ENCODE results near the gene OSTC. TPM values are rescaled to one million over a fixed set of nuclear protein-coding genes. Genes with fewer than 3 reads are reported as not detected.

The OSTC gene
- total RNA-seq, 2 experiments from 2014 or later: 70.2 to 77.6 TPM

DNA sequence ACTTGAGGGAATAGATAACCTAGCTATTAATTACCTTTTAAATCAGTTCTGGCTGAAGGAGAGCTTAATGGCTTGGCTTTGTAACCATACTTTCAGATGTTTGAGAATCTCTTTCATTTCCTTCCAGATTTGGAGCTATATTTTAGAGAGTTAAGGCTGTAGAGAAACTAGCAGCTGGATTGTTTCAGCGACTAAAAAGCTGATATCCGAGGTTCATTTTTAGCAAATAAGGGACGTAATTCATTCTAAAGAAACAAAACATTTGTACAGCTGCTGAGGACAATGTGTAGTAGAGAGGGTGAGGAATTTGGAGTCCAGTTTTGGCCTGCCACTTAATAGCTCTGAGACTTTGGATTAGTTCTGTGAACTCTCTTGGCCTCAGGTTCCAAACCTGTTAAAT, 12.2 kb downstream of the OSTC start:
- CTCF ChIA-PET: interaction anchor here (3.0 kb wide), 1 partner anchor 11 kb away, joined by 11 read pairs; the partner anchor contains the start of gene OSTC
- POLR2A ChIA-PET: no interaction called here
- peaks cover 56% of the 10 kb centered on the region for H3K36me3 Mint-ChIP-seq (ENCODE audit: low read depth)

GRCh38 chr4:108674356-108674977, 24.1 kb downstream of the OSTC start:
- ChIA-PET CTCF (no interaction called here), POLR2A (no interaction called here)
- Mint-ChIP-seq H3K27ac (no peak overlapping the region), H3K4me1 (no peaks in the 10 kb centered on the region), H3K27me3 (no peaks in the 10 kb centered on the region), H3K4me3 (no peak overlapping the region), H3K9me3 (no peaks in the 10 kb centered on the region), H3K36me3 (ENCODE audit: low read depth) (peaks cover 13% of the 10 kb centered on the region)
- DNase-seq: no peak

More for the DNA sequence above, 12.2 kb downstream of the OSTC start:
- H3K27me3 Mint-ChIP-seq: no peaks in the 10 kb centered on the region
- H3K4me3 Mint-ChIP-seq: no peak overlapping the region
- no peaks in the 10 kb centered on the region for H3K9me3 Mint-ChIP-seq
- H3K4me1 Mint-ChIP-seq: no peaks in the 10 kb centered on the region
- H3K27ac Mint-ChIP-seq: no peak overlapping the region
- DNase-seq: no peak

- Mint-ChIP-seq H3K4me1 (no peaks in the 10 kb centered on the region), H3K36me3 (ENCODE audit: low read depth) (peaks cover 3% of the 10 kb centered on the region), H3K4me3 (no peak overlapping the region), H3K27ac (no peak overlapping the region), H3K9me3 (no peaks in the 10 kb centered on the region), H3K27me3 (no peaks in the 10 kb centered on the region)
- CTCF ChIA-PET: no interaction called here
- POLR2A ChIA-PET: no interaction called here
- no peak for DNase-seq
These were observed 31.0 kb downstream of the OSTC start for GRCh38 chr4:108681321-108681809.

DNA sequence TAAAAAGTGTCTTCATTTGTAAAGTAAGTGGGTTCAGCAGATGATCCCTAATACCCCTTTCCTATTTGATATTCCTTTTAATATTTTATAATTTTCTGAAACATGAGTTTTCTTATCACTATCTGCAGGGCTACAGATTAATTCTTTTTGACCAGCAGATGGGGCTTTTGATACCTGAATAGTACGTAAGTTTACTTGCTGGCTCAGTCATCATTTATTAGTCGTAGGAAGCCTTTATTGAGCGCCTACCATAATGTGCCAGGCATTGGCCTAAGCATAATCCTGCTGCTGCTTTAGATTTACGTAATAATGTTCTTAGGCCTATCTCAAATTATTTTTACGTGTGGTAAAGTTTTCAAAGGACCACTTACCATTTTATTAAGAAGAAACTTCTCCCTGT, 33.1 kb downstream of the OSTC start:
- H3K27me3 Mint-ChIP-seq: peaks cover 2% of the 10 kb centered on the region
- no peaks in the 10 kb centered on the region for H3K9me3 Mint-ChIP-seq
- H3K4me3 Mint-ChIP-seq: no peak overlapping the region
- H3K4me1 Mint-ChIP-seq: no peaks in the 10 kb centered on the region
- no peak for DNase-seq
- ChIA-PET CTCF (no interaction called here), POLR2A (no interaction called here)
- no peaks in the 10 kb centered on the region for H3K36me3 Mint-ChIP-seq (ENCODE audit: low read depth)
- H3K27ac Mint-ChIP-seq: no peak overlapping the region

DNA sequence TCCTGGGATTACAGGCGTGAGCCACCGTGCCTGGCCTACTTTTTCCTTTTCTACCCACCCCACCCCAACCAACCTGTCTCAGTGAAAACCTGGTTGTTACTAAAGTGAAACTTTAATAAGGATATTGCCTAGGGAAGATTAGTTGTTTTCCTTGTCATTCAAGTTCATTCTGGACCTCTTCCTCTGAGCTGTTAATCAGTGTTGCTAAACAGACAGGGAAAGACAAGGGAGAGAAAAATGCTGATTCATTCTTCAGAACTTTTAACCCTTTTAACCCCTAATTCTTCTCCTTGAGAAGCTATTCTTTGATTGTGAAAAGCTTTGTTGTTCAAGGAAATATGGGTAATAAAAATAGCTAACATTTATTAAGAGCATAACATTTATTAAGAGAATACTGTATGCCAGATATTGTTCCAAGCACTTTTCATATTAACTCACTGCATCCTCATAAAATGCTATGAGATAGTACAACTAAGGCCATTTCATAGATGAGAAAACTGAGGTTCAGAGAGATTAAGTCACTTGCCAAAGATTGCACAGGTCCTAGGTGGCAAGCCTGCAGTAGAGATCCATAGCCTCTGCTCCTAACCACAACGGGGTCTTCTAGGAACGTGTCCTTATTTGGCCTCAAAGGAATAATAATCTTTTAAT, 34.8 kb downstream of the OSTC start:
- H3K9me3 Mint-ChIP-seq: no peaks in the 10 kb centered on the region
- H3K27me3 Mint-ChIP-seq: peaks cover 2% of the 10 kb centered on the region
- no peak overlapping the region for H3K4me3 Mint-ChIP-seq
- no peaks in the 10 kb centered on the region for H3K4me1 Mint-ChIP-seq
- DNase-seq: no peak
- H3K27ac Mint-ChIP-seq: no peak overlapping the region
- ChIA-PET CTCF (no interaction called here), POLR2A (no interaction called here)
- H3K36me3 Mint-ChIP-seq (ENCODE audit: low read depth): no peaks in the 10 kb centered on the region

GRCh38 chr4:108690738-108691137, 40.3 kb downstream of the OSTC start:
- Mint-ChIP-seq H3K36me3 (ENCODE audit: low read depth) (no peaks in the 10 kb centered on the region), H3K27me3 (peaks cover 2% of the 10 kb centered on the region), H3K27ac (no peak overlapping the region), H3K4me1 (no peaks in the 10 kb centered on the region), H3K9me3 (no peaks in the 10 kb centered on the region), H3K4me3 (no peak overlapping the region)
- ChIA-PET POLR2A (no interaction called here), CTCF (no interaction called here)
- DNase-seq: no peak

- CTCF ChIA-PET: interaction anchor here (1.2 kb wide), 1 partner anchor 13 kb away, joined by 3 read pairs; no protein-coding TSS in a partner anchor
- no peak overlapping the region for H3K27ac Mint-ChIP-seq
- H3K9me3 Mint-ChIP-seq: no peaks in the 10 kb centered on the region
These were observed 42.8 kb downstream of the OSTC start for GRCh38 chr4:108693211-108693610.

DNA sequence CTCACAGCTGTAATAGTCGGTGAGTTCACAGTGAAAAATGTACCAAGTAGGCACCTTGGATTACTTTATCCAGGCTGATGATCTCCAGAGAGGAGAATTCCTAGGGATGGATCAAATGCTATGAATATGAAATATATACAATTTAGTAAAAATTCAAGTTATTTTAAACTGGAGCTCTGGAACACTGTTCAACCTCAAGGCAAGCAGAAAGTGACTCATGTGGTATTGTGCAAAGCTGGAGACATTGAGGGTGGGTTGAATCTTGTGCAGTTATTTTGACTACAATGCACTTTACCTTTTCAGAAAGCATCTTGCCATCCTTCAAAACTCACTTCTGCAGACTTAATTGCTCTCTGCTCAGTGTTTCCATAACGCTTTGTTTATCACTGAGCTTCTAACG, 43.4 kb downstream of the OSTC start:
- ChIA-PET POLR2A (no interaction called here), CTCF (interaction anchor here (0.8 to 1.2 kb wide), 2 partner anchors 13 to 502 kb away, joined by 3 read pairs; no protein-coding TSS in a partner anchor)
- no peak overlapping the region for H3K4me3 Mint-ChIP-seq

More at GRCh38 chr4:108693211-108693610, 42.8 kb downstream of the OSTC start:
- POLR2A ChIA-PET: no interaction called here
- no peaks in the 10 kb centered on the region for H3K27me3 Mint-ChIP-seq
- no peak for DNase-seq
- H3K4me3 Mint-ChIP-seq: no peak overlapping the region
- no peaks in the 10 kb centered on the region for H3K4me1 Mint-ChIP-seq
- no peaks in the 10 kb centered on the region for H3K36me3 Mint-ChIP-seq (ENCODE audit: low read depth)

GRCh38 chr4:108694423-108694822, 44.0 kb downstream of the OSTC start:
- Mint-ChIP-seq H3K4me1 (no peaks in the 10 kb centered on the region), H3K36me3 (ENCODE audit: low read depth) (no peaks in the 10 kb centered on the region), H3K27ac (no peak overlapping the region), H3K9me3 (no peaks in the 10 kb centered on the region), H3K4me3 (no peak overlapping the region), H3K27me3 (no peaks in the 10 kb centered on the region)
- ChIA-PET CTCF (interaction anchor here (0.8 to 1.2 kb wide), 2 partner anchors 12 to 502 kb away, joined by 3 read pairs; no protein-coding TSS in a partner anchor), POLR2A (no interaction called here)
- no peak for DNase-seq

More for the DNA sequence above, 43.4 kb downstream of the OSTC start:
- H3K36me3 Mint-ChIP-seq (ENCODE audit: low read depth): no peaks in the 10 kb centered on the region
- no peaks in the 10 kb centered on the region for H3K9me3 Mint-ChIP-seq
- H3K4me1 Mint-ChIP-seq: no peaks in the 10 kb centered on the region
- no peak for DNase-seq
- no peak overlapping the region for H3K27ac Mint-ChIP-seq
- H3K27me3 Mint-ChIP-seq: no peaks in the 10 kb centered on the region

DNA sequence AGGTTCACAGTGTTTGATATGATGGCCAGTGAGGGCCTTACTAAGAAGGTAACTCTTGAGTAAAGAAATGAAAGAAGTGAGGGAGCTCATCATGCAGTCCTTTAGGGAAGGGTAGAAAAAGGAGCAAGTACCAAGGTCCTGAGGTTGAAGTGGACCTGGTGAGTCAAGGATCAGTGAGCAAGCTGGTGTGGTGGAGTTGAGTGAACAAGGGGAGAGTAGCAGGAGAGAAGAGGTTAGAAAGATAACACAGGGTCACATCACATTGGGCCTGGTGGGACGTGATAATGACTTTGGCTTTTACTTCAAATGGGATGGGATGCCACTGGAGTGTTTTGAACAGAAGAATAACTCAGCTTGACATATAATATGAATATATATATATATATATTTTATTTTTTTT, 44.7 kb downstream of the OSTC start:
- H3K36me3 Mint-ChIP-seq (ENCODE audit: low read depth): no peaks in the 10 kb centered on the region
- no peaks in the 10 kb centered on the region for H3K4me1 Mint-ChIP-seq
- no peak for DNase-seq
- H3K9me3 Mint-ChIP-seq: no peaks in the 10 kb centered on the region
- H3K4me3 Mint-ChIP-seq: no peak overlapping the region
- ChIA-PET POLR2A (no interaction called here), CTCF (no interaction called here)
- H3K27ac Mint-ChIP-seq: no peak overlapping the region
- no peaks in the 10 kb centered on the region for H3K27me3 Mint-ChIP-seq

DNA sequence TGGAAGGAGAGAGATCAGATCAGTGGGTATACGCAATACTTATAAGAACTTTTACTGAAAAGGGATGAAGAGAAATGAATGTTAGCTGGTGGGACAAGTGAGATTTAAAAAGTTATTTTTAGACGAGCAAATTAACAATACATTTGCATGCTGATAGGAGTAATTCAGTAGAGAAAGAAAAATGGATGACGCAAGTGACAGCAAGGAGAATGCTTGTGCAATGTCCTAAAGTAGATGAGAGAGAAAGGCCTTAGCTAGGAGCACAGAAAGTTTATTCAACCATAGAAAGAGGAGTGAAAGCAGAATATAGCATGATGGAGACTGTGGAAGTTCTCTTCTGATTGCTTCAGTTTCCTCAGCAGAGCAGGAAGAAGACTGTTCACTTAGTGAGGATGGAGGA, 45.8 kb downstream of the OSTC start:
- POLR2A ChIA-PET: no interaction called here
- CTCF ChIA-PET: no interaction called here
- peaks cover 4% of the 10 kb centered on the region for H3K4me1 Mint-ChIP-seq
- DNase-seq: no peak
- no peaks in the 10 kb centered on the region for H3K27me3 Mint-ChIP-seq
- no peak overlapping the region for H3K27ac Mint-ChIP-seq
- no peaks in the 10 kb centered on the region for H3K9me3 Mint-ChIP-seq
- H3K36me3 Mint-ChIP-seq (ENCODE audit: low read depth): no peaks in the 10 kb centered on the region
- no peak overlapping the region for H3K4me3 Mint-ChIP-seq

- no peaks in the 10 kb centered on the region for H3K36me3 Mint-ChIP-seq (ENCODE audit: low read depth)
- no peaks in the 10 kb centered on the region for H3K9me3 Mint-ChIP-seq
- DNase-seq: no peak
- ChIA-PET POLR2A (no interaction called here), CTCF (no interaction called here)
- H3K27me3 Mint-ChIP-seq: no peaks in the 10 kb centered on the region
- no peak overlapping the region for H3K27ac Mint-ChIP-seq
- peaks cover 20% of the 10 kb centered on the region for H3K4me1 Mint-ChIP-seq
- no peak overlapping the region for H3K4me3 Mint-ChIP-seq
These were observed 49.8 kb downstream of the OSTC start for GRCh38 chr4:108700081-108700757.

DNA sequence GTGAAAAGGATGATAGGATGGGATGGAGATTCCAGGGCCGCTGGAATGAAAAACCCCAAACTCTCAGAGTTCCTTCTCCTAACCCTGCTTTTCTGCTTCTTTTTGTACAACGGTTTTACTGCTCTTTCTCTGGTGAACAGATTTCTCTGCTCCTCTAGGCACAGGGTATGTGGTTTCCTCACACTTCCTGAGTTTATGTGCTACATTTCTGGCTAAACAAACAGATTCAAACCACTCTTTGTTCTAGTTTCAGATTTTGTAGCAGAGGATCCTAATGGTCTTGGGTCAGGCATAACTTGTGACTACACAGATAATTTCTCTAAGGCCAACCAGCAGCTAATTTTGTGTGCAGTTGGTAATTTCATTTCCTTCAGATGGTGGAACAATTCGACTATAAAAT, 52.6 kb downstream of the OSTC start:
- peak overlapping the region; percentile 37 for H3K27ac Mint-ChIP-seq
- H3K4me1 Mint-ChIP-seq: peaks cover 20% of the 10 kb centered on the region
- no peaks in the 10 kb centered on the region for H3K9me3 Mint-ChIP-seq
- ChIA-PET CTCF (no interaction called here), POLR2A (no interaction called here)
- DNase-seq: peak; percentile 8
- no peaks in the 10 kb centered on the region for H3K36me3 Mint-ChIP-seq (ENCODE audit: low read depth)
- H3K27me3 Mint-ChIP-seq: no peaks in the 10 kb centered on the region
- no peak overlapping the region for H3K4me3 Mint-ChIP-seq

Measured in activated CD4-positive, alpha-beta T cell treated with anti-CD3 and anti-CD28 coated beads, Interleukin-2, amount 10 ng/mL, durations not matched to agents 7 days and 5 days (primary cell).